HCT116 (cell line): ENCODE data around the gene SMIM28. TPM values are rescaled to one million over a fixed set of nuclear protein-coding genes. Genes with fewer than 3 reads are reported as not detected.

Source experiments
- ATAC-seq: fragments of 200-7000 bp; cut with Tn5 transposase; 2 replicates; pipeline ENCODE4 v1.9.1; 2020; ENCODE audit warnings: mild to moderate bottlenecking, moderate library complexity
- BruUV-seq: library from RNA; stranded (reverse); fragments of 400-500 nt; replicated peaks from 2 replicates; lab custom pipeline; 2021; lab: Mats Ljungman, UMichigan
- CTCF ChIA-PET: fragments of 300-600 bp; sonication (Branson Sonifier 250); formaldehyde crosslinking; loops from one replicate; lab custom pipeline; 2021; ENCODE audit warnings: antibody characterized with exemption; lab: Charles Lee
- POLR2A ChIA-PET: fragments of 300-600, 350-600 bp; sonication (Branson Sonifier 250); formaldehyde crosslinking; loops from one replicate; lab custom pipeline; 2021; ENCODE audit warnings: antibody characterized with exemption; lab: Charles Lee
- RAD21 ChIA-PET, 2 experiments: fragments of 300-600 bp; sonication (Branson Sonifier 250); formaldehyde crosslinking; loops; one replicate each; lab custom pipeline; 2023; ENCODE audit warnings: low total read pairs in 2 of 2; ENCODE audit not compliant: uncharacterized antibody in 2 of 2, unreplicated experiment in 2 of 2, low non-redundant PET in 1 of 2; lab: Charles Lee
- DNase-seq: peaks from one replicate; pipeline ENCODE4 v3.0.0-alpha.2; 2010; ENCODE audit warnings: low read depth, low spot score
- H2AFZ ChIP-seq: fragments of 200-600 bp; shearing (Covaris generic), sonication (generic); 2 replicates; pipeline ENCODE4 v1.6.1; 2017; ENCODE audit warnings: low read depth, mixed run types, mixed read lengths, antibody characterized with exemption, low read length; ENCODE audit not compliant: poor library complexity, severe bottlenecking
- H3K27ac ChIP-seq: 2 replicates; pipeline ENCODE4 v1.5.1; 2012; ENCODE audit warnings: low read depth, low read length
- H3K27me3 ChIP-seq: fragments of 200-600 bp; sonication (generic); 2 replicates; pipeline ENCODE4 v1.6.1; 2016; ENCODE audit warnings: mixed run types, low read length, mixed read lengths; ENCODE audit not compliant: insufficient read depth
- H3K36me3 ChIP-seq, 2 experiments: fragments of 200-500 bp in 1 of 2; fragments of 200-600 bp in 1 of 2; sonication (Bioruptor generic) in 1 of 2; sonication (generic) in 1 of 2; 2 replicates each; pipeline versions ENCODE4 v1.5.1 to v1.6.1; 2014 to 2016; ENCODE audit warnings: low read length in 2 of 2, inconsistent platforms in 1 of 2, mixed read lengths in 1 of 2, mixed run types in 1 of 2; ENCODE audit not compliant: insufficient read depth in 2 of 2, control insufficient read depth in 1 of 2
- H3K4me1 ChIP-seq, 2 experiments: fragments of 200-600 bp in 1 of 2; sonication (generic) in 1 of 2; 2 replicates each; pipeline versions ENCODE4 v1.5.1 to v1.6.1; 2012 to 2017; ENCODE audit warnings: low read length in 2 of 2, inconsistent platforms in 1 of 2, mild to moderate bottlenecking in 1 of 2, mixed read lengths in 1 of 2, mixed run types in 1 of 2, moderate library complexity in 1 of 2; ENCODE audit not compliant: insufficient read depth in 2 of 2, control insufficient read depth in 1 of 2
- H3K4me2 ChIP-seq: fragments of 200-600 bp; sonication (generic); 2 replicates; pipeline ENCODE4 v1.6.1; 2017; ENCODE audit warnings: mixed run types, low read length, mixed read lengths
- H3K4me3 ChIP-seq, 2 experiments: fragments of 200-600 bp in 1 of 2; sonication (generic) in 1 of 2; replicated peaks in 1 of 2; 2 replicates each; pipeline ENCODE4 v1.5.1; 2011 to 2016; ENCODE audit warnings: low read length in 2 of 2, control low read depth in 1 of 2, low read depth in 1 of 2, mild to moderate bottlenecking in 1 of 2, mixed read lengths in 1 of 2, mixed run types in 1 of 2
- H3K79me2 ChIP-seq: fragments of 200-600 bp; sonication (generic); 2 replicates; pipeline ENCODE4 v1.6.1; 2017; ENCODE audit warnings: mild to moderate bottlenecking, mixed run types, low read length, moderate library complexity, mixed read lengths; ENCODE audit not compliant: insufficient read depth
- H3K9ac ChIP-seq: fragments of 200-600 bp; sonication (generic); 2 replicates; pipeline ENCODE4 v1.6.1; 2016; ENCODE audit warnings: low read length, mixed read lengths
- H3K9me2 ChIP-seq: fragments of 200-600 bp; sonication (generic), shearing (Covaris generic); 2 replicates; pipeline ENCODE4 v1.6.1; 2017; ENCODE audit warnings: mixed run types, mild to moderate bottlenecking, moderate library complexity; ENCODE audit not compliant: insufficient read depth
- H3K9me3 ChIP-seq, 2 experiments: fragments of 200-500 bp in 1 of 2; fragments of 200-600 bp in 1 of 2; sonication (Bioruptor generic) in 1 of 2; sonication (generic) in 1 of 2; 2 replicates each; pipeline ENCODE4 v1.6.1; 2014 to 2017; ENCODE audit warnings: low read length in 2 of 2, mixed read lengths in 2 of 2, inconsistent platforms in 1 of 2, low read depth in 1 of 2, mild to moderate bottlenecking in 1 of 2, mixed run types in 1 of 2, moderate library complexity in 1 of 2; ENCODE audit not compliant: control insufficient read depth in 1 of 2, insufficient read depth in 1 of 2
- H4K20me1 ChIP-seq: fragments of 200-600 bp; sonication (generic), shearing (Covaris generic); 2 replicates; pipeline ENCODE4 v1.6.1; 2017; ENCODE audit warnings: mixed run types, mild to moderate bottlenecking, moderate library complexity; ENCODE audit not compliant: insufficient read depth
- ATF3 ChIP-seq: IDR thresholded peaks from 2 replicates; pipeline ENCODE4 v1.6.1; 2012
- CBX3 ChIP-seq: IDR thresholded peaks from 2 replicates; pipeline ENCODE4 v1.6.1; 2012; ENCODE audit warnings: low read depth
- CEBPB ChIP-seq: IDR thresholded peaks from 2 replicates; pipeline ENCODE4 v1.6.1; 2012; ENCODE audit warnings: low read depth
- CTCF ChIP-seq, 3 experiments: fragments of 200-600 bp in 1 of 3; sonication (generic) in 1 of 3; IDR thresholded peaks in 2 of 3; conservative IDR thresholded peaks in 1 of 3; 2 replicates each; pipeline ENCODE4 v1.5.1; 2012 to 2017; ENCODE audit warnings: low read depth in 2 of 3, low read length in 2 of 3, antibody characterized with exemption in 1 of 3, borderline replicate concordance in 1 of 3, control low read depth in 1 of 3, mild to moderate bottlenecking in 1 of 3, mixed read lengths in 1 of 3, mixed run types in 1 of 3, moderate library complexity in 1 of 3; ENCODE audit not compliant: insufficient read depth in 1 of 3
- EGR1 ChIP-seq: IDR thresholded peaks from 2 replicates; pipeline ENCODE4 v1.6.1; 2012; ENCODE audit warnings: low read depth
- EZH2 ChIP-seq: fragments of 200-600 bp; sonication (generic); IDR thresholded peaks from 2 replicates; pipeline ENCODE4 v1.6.1; 2017; ENCODE audit warnings: antibody characterized with exemption, mixed run types
- JUND ChIP-seq: IDR thresholded peaks from 2 replicates; pipeline ENCODE4 v1.6.1; 2012
- MAX ChIP-seq: IDR thresholded peaks from 2 replicates; pipeline ENCODE4 v1.6.1; 2012
- POLR2AphosphoS5 ChIP-seq: IDR thresholded peaks from 2 replicates; pipeline ENCODE4 v1.6.1; 2011; ENCODE audit warnings: mild to moderate bottlenecking, low read depth, low read length, moderate library complexity
- RAD21 ChIP-seq: IDR thresholded peaks from 2 replicates; pipeline ENCODE4 v1.6.1; 2012; ENCODE audit warnings: low read depth, mild to moderate bottlenecking
- SIN3A ChIP-seq: IDR thresholded peaks from 2 replicates; pipeline ENCODE4 v1.6.1; 2012; ENCODE audit warnings: low read depth
- SP1 ChIP-seq: IDR thresholded peaks from 2 replicates; pipeline ENCODE4 v1.6.1; 2012; ENCODE audit warnings: low read depth
- SRF ChIP-seq: IDR thresholded peaks from 2 replicates; pipeline ENCODE4 v1.6.1; 2012; ENCODE audit warnings: low read depth
- TCF7L2 ChIP-seq: IDR thresholded peaks from 2 replicates; pipeline ENCODE4 v1.7.0; 2011; ENCODE audit warnings: borderline replicate concordance, inconsistent platforms; ENCODE audit not compliant: insufficient read depth, insufficient read length; ENCODE audit errors: extremely low read depth
- YY1 ChIP-seq: IDR thresholded peaks from 2 replicates; pipeline ENCODE4 v1.6.1; 2011; ENCODE audit warnings: low read length, low read depth, moderate library complexity, mild to moderate bottlenecking; ENCODE audit not compliant: insufficient replicate concordance; ENCODE audit errors: extremely low read depth
- ZBTB33 ChIP-seq: IDR thresholded peaks from 2 replicates; pipeline ENCODE4 v1.6.1; 2011; ENCODE audit warnings: mild to moderate bottlenecking, low read length, moderate library complexity; ENCODE audit not compliant: insufficient replicate concordance; ENCODE audit errors: extremely low read depth
- intact Hi-C: fragments of 100-400 bp; cut with micrococcal nuclease; formaldehyde crosslinking; loops from 2 replicates; pipeline ENCODE4 v1.10.0; 2022
- total RNA-seq: library from RNA; stranded (reverse); gene quantifications from one replicate; pipeline ENCODE4 v1.2.1, GENCODE V29; 2021; ENCODE audit not compliant: unreplicated experiment

Gene SMIM28
- total RNA-seq, 1 experiment from 2014 or later = not detected

GRCh38 chr6:138402838-138403187, 25.1 kb downstream of the SMIM28 start:
- POLR2A ChIA-PET = interaction anchor here (0.6 kb wide), 1 partner anchor 826 kb away, joined by 4 read pairs; no protein-coding TSS in a partner anchor
- H2AFZ ChIP-seq = no peak overlapping the region

More at GRCh38 chr6:138402838-138403187, 25.1 kb downstream of the SMIM28 start:
- no TSS peak for BruUV-seq
- Histone ChIP-seq H4K20me1 (no peaks in the 10 kb centered on the region), H3K27ac (no peak overlapping the region), H3K79me2 (no peaks in the 10 kb centered on the region; the same call in 1 of the 2 replicates), H3K9me3 (no peaks in the 10 kb centered on the region), H3K27me3 (no peaks in the 10 kb centered on the region), H3K4me3 (no peak overlapping the region), H3K36me3 (peaks cover 12 to 17% of the 10 kb centered on the region in 2 experiments; a peak in 3 of 4 replicates), H3K4me2 (peak overlapping the region; percentile 79), H3K4me1 (peaks cover 8 to 20% of the 10 kb centered on the region in 2 experiments; a peak in 3 of 4 replicates), H3K9me2 (no peaks in the 10 kb centered on the region; the same call in 1 of the 2 replicates), H3K9ac (no peak overlapping the region)
- ChIA-PET RAD21 (interaction anchor here in 1 of 2 experiments (0.7 kb wide), 1 partner anchor 161 kb away, joined by 4 read pairs; no protein-coding TSS in a partner anchor), CTCF (no interaction called here)
- DNase-seq = no peak
- TF ChIP-seq ATF3 = no peak
- no peak for TF ChIP-seq ZBTB33
- TF ChIP-seq SIN3A = no peak
- no peak for TF ChIP-seq JUND
- no peak for TF ChIP-seq CBX3
- no peak for TF ChIP-seq POLR2AphosphoS5
- TF ChIP-seq YY1 = no peak
- TF ChIP-seq EZH2 = no peak
- TF ChIP-seq EGR1 = no peak
- no peak for TF ChIP-seq CTCF (IDR thresholded peaks at IDR 0.05 in 2 of 3, conservative IDR thresholded peaks at IDR 0.05 in 1 of 3; ENCODE audit: borderline replicate concordance in 1 of 3, insufficient read depth in 1 of 3, low read depth in 2 of 3, low read length in 2 of 3)
- TF ChIP-seq SRF = no peak
- no peak for TF ChIP-seq SP1
- TF ChIP-seq TCF7L2 = no peak
- TF ChIP-seq CEBPB = no peak
- no peak for TF ChIP-seq RAD21
- TF ChIP-seq MAX = no peak
- no peak for ATAC-seq
- intact Hi-C loops = no loop called here
